SK-N-SH (cell line): ENCODE measurements around the gene BOD1L1.

Experiments
- CTCF ChIP-seq: fragments of 200-600 bp; sonication (generic); IDR thresholded peaks from 2 replicates; pipeline ENCODE4 v1.6.1; 2017; ENCODE audit warnings: antibody characterized with exemption, mild to moderate bottlenecking, moderate library complexity
- EZH2phosphoT487 ChIP-seq: fragments of 200-600 bp; sonication (generic); IDR thresholded peaks from 2 replicates; pipeline ENCODE4 v1.6.1; 2017; ENCODE audit warnings: low read depth, mixed run types, mild to moderate bottlenecking, antibody characterized with exemption, moderate library complexity, borderline replicate concordance
- JUND ChIP-seq: IDR thresholded peaks from 2 replicates; pipeline ENCODE4 v1.4.0; 2012
- MAX ChIP-seq: IDR thresholded peaks from 2 replicates; pipeline ENCODE4 v1.4.0; 2012; ENCODE audit warnings: low read depth
- SIN3A ChIP-seq: IDR thresholded peaks from 2 replicates; pipeline ENCODE4 v1.6.1; 2012; ENCODE audit warnings: low read depth, mild to moderate bottlenecking, low read length, moderate library complexity, borderline replicate concordance

DNA sequence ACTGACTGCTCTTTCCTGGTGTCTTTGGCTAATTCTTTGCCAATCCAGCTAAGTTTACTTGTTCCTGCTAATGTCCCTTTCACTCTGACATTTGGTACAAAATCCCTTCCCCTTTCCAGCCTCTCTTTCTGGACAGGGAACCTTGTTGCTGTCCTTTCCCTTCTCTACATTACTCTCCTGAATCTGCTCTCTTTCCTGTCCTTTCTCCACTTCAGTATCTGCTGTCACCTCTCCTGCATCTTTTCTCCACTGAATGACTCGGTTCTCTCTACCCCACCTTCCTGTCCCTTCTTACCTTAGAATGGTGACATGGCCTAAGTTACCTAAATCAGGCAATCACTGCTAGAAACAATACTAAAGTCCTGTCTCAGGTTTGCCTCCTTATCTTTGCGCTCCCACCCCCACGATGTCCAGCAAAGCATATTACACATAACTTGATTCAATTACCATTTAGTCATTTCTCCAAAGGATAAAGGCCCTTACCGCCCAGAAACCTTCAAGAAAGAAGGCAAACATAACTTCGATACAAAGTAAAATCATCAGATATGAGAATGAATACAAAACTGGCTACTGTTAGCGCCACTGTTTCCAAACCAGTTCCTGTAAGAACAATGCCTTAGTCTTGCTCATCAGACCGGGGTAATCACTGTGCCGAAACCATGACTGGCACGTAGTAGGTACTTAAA lies 890 bp downstream of the BOD1L1 start:
- TF ChIP-seq EZH2phosphoT487 (no peak), SIN3A (no peak), CTCF (no peak), JUND (no peak), MAX (no peak)
